ENCODE data around the gene MSRB3.

MSRB3 gene

DNA sequence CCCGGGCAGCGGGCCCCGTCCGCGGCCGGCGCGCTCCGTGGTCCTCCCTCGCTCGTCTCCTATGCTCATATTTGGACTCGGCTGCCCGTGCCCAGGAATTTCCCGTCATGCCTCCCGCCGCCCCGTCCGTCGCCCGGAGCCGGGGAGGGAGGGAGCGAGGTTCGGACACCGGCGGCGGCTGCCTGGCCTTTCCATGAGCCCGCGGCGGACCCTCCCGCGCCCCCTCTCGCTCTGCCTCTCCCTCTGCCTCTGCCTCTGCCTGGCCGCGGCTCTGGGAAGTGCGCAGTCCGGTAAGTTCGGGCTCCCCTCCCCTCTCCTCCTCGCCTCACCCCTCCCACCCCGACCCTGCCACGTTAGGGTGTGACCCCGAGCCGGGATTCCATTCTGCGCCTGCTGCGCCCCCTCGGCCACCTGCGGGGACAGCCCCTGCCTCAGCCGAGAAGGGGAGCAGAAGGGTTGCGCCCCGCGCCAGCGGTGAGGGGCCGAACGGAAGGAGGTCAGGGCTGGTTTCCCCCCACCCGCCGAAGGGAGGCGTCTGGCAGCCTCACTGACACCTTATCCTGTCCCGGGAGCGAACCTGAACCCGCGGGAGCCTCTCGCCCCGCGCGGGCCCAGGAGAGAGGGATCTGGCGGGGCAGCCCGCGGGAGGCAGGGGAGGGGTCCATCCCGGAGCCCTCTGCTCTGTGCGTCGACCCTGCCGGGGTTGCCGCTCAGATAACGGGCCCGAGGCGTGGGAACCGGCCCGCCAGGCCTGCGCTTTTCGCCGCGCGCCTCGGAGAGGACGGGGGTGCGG is at the start of gene MSRB3:
TSS of gene MSRB3 (plus strand) at position 108 of the 793 bp plus-strand sequence. CDS start 29,897 bp downstream, outside the sequence.
- DNase-seq (ENCODE audit: low read depth) = peak; percentile 30
- peak within 1 kb of the TSS; percentile 90 for H3K4me3 ChIP-seq (ENCODE audit: low read depth, low read length)

- no peak overlapping the region for H3K4me3 ChIP-seq (ENCODE audit: low read depth, low read length)
- peak; percentile 65 for DNase-seq (ENCODE audit: low read depth)
These were observed 49.0 kb upstream of the MSRB3 start for GRCh38 chr12:65229441-65229840.

- DNase-seq (ENCODE audit: low read depth) = no peak
- no peak overlapping the region for H3K4me3 ChIP-seq (ENCODE audit: low read depth, low read length)
These were observed 45.9 kb upstream of the MSRB3 start for GRCh38 chr12:65232476-65233077.

DNA sequence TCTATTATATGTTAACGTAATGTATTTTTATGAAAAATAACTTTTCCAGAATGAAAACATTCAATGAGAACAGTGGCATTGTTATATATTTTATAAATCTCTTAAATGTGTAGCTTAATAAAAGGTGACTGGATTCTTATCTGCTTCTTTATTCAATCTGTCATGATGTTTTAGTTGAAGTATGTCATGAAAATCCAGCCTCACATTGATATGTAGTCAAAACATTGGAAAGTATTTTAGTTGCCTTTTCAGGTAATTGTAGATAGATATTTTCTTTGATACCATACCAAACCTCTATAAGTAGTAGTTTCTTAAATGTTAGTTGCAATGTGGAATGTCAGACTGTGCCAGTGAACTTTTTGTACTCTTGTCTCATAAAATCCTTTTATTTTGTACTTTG is 41.3 kb upstream of the MSRB3 start:
- no peak overlapping the region for H3K4me3 ChIP-seq (ENCODE audit: low read depth, low read length)
- DNase-seq (ENCODE audit: low read depth) = no peak

DNA sequence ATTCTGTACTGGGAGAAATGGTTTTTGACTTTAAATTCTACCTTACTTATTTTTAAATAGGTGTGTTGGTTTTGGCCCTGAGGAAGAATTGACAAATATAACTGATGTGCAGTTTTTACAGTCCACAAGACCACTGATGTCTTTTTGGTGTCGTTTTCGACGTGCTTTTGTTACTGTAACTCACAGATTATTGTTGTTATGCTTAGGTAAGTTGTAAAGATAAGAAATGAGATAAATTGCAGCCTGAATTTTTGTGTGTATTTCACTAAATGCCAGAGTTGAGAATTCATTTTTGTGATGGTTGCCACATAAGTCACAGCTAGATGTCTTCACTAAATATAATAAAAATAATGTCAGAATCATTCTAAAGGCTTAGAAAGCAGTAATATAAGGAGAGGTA is 39.9 kb upstream of the MSRB3 start:
- no peak for DNase-seq (ENCODE audit: low read depth)
- H3K4me3 ChIP-seq (ENCODE audit: low read depth, low read length) = no peak overlapping the region

DNA sequence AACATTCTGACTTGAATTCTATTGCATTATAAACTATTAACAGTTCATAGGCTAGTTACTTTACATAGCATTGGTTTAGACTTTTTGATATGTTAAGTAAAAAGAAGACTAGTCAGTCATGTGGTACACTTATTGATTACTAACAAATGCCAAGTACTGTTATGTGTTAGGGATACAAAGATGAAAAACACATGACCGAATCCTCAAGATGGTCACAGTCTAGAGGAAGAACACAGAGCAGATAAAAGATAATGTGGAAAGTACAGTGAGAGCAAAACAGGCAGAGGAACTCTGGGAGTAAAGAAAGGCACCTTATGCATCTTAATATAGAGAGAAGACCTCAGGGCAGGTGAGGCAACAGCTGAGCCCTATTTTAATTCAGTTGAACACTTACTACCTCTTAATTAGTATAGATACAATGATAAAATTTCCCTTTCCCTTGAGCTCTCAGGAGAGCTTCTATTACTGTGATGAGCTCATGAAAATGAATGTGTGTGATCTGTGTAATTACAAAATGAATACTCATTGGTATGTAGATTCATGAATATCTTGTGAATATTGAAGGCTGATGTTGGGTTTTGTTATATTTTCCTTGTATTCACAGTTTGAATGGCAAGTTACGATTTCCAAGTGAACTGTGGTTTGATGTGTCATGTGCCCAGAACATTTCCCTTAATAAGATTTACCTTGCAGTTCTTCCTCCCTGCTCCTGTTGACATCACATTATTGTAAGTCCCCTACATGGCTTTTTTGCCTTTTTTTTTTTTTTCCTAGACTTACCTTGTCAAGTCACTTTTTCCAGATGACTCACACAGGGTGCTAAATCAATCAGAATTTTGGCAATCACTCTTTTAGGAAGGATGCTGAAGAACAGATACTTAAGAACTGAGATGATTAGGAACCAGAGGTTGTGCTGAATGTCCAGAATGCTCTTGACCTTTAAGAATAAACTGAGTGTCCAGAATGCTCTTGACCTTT is 29.5 kb upstream of the MSRB3 start:
- DNase-seq (ENCODE audit: low read depth) = no peak
- no peak overlapping the region for H3K4me3 ChIP-seq (ENCODE audit: low read depth, low read length)

DNA sequence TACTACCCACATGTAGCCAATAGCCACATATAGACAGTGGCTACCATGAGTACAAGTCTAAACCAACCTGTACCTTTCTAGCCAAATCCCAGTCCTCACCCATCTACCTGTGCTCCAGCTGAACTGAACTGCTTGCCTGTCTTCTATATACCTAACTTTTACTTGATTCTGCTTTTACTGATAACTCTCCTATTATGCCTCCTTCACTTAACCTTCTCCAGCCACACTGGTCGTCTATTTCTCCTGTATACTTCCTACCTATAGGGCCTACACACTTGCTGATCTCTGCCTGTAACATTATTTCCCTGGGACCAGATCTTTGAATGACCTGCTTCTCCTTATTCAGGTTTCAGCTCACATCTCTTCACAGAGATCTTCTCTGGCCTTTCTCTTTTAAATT is 26.0 kb upstream of the MSRB3 start:
- H3K4me3 ChIP-seq (ENCODE audit: low read depth, low read length) = no peak overlapping the region
- DNase-seq (ENCODE audit: low read depth) = no peak

- H3K4me3 ChIP-seq (ENCODE audit: low read depth, low read length) = no peak overlapping the region
- DNase-seq (ENCODE audit: low read depth) = no peak
These were observed 20.5 kb upstream of the MSRB3 start for GRCh38 chr12:65257986-65258385.

- DNase-seq (ENCODE audit: low read depth) = no peak
- H3K4me3 ChIP-seq (ENCODE audit: low read depth, low read length) = no peak overlapping the region
These were observed 19.0 kb upstream of the MSRB3 start for GRCh38 chr12:65259501-65259900.

DNA sequence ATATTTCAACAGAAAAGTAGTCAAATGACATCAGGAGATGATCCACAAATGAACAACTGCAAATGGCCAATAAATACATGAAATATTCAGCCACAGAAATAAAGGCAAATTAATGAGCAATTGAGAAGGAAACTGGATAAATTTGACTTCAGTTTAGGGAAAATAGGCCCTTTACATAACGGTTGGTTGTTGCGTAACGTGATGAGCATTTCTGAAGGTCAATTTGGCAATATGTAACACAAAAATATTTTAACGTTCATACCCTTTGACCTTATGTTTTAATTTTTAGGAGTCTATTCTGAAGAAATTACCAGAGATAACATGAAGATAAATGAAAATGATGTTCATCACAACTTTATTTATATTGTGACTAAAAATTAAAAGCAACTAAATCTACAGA is 14.7 kb upstream of the MSRB3 start:
- DNase-seq (ENCODE audit: low read depth) = no peak
- H3K4me3 ChIP-seq (ENCODE audit: low read depth, low read length) = no peak overlapping the region

GRCh38 chr12:65266408-65266807 is 12.1 kb upstream of the MSRB3 start:
- DNase-seq (ENCODE audit: low read depth) = no peak
- H3K4me3 ChIP-seq (ENCODE audit: low read depth, low read length) = no peak overlapping the region

- H3K4me3 ChIP-seq (ENCODE audit: low read depth, low read length) = no peak overlapping the region
- no peak for DNase-seq (ENCODE audit: low read depth)
These were observed 8.9 kb upstream of the MSRB3 start for GRCh38 chr12:65269603-65270002.

- no peak for DNase-seq (ENCODE audit: low read depth)
- no peak overlapping the region for H3K4me3 ChIP-seq (ENCODE audit: low read depth, low read length)
These were observed 3.7 kb upstream of the MSRB3 start for GRCh38 chr12:65274602-65275272.

DNA sequence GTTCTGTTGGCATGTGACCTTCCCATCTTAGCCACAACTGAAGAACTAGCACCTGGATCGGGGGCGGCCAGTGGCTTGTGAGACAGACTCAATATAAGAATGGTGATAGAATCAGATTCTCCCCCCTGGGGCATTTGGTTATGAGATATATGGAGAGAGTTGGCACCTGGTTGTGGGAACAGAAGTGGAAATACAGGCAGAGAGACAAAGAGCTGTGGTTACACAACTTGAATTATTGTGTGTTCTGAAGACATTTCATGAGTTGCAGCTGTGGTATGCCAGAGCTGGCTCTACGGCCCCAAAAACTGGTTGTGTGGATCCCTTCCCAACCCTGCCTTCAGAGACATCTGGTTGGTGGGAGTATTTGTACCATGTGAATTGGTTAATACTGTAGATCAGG is 2.9 kb upstream of the MSRB3 start:
- DNase-seq (ENCODE audit: low read depth) = no peak
- H3K4me3 ChIP-seq (ENCODE audit: low read depth, low read length) = no peak overlapping the region

DNA sequence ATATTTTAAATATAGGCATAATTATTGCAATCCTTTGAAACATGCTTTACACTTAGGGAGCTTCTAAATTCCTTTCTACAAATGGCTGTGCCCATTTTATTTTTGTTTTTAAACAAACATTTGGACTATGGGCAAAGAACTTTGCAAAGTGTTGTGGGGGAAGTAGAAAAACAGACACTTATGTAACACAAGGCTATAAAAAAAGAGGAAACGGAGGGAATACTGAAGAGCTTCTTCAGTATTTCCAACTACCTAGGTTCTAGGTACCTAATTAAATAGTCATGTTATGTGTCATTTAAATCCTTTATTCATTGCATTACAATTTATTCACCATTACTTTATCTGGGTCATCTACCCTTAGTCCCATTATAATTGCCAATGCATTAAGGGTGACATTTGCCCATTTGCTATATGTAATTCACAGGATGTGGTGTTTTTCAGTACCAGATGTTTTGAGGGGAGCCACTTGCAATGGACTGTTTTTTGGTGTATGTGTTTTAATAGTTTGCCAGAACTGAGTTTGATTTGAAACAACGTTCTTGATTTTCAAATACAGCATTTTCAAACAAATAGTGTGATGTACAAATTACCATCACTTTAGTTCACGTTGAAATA is 1.5 kb upstream of the MSRB3 start:
- no peak overlapping the region for H3K4me3 ChIP-seq (ENCODE audit: low read depth, low read length)
- DNase-seq (ENCODE audit: low read depth) = no peak

GRCh38 chr12:65277994-65278575 is 398 bp upstream of the MSRB3 start:
- peak overlapping the region; percentile 90 for H3K4me3 ChIP-seq (ENCODE audit: low read depth, low read length)
- DNase-seq (ENCODE audit: low read depth) = no peak

- peak overlapping the region; percentile 90 for H3K4me3 ChIP-seq (ENCODE audit: low read depth, low read length)
These were observed 1.1 kb downstream of the MSRB3 start for GRCh38 chr12:65279369-65280112.

GRCh38 chr12:65280306-65280705 is 1.8 kb downstream of the MSRB3 start:
- DNase-seq (ENCODE audit: low read depth) = no peak
- H3K4me3 ChIP-seq (ENCODE audit: low read depth, low read length) = no peak overlapping the region

More at GRCh38 chr12:65279369-65280112, 1.1 kb downstream of the MSRB3 start:
- no peak for DNase-seq (ENCODE audit: low read depth)
